Measurements from ENCODE around the gene SLC35C1. TPM values are rescaled to one million over a fixed set of nuclear protein-coding genes. Genes with fewer than 3 reads are reported as not detected.

Gene SLC35C1
- total RNA-seq, 1 experiment from 2014 or later, result 4.8 TPM

DNA sequence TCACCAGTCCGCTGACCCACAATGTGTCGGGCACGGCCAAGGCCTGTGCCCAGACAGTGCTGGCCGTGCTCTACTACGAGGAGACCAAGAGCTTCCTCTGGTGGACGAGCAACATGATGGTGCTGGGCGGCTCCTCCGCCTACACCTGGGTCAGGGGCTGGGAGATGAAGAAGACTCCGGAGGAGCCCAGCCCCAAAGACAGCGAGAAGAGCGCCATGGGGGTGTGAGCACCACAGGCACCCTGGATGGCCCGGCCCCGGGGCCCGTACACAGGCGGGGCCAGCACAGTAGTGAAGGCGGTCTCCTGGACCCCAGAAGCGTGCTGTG, 6.1 kb downstream of the SLC35C1 start:
- Histone ChIP-seq H3K9ac (ENCODE audit: low read length) (no peak overlapping the region), H3K4me1 (ENCODE audit: low read length) (peaks cover 19% of the 10 kb centered on the region), H2AFZ (ENCODE audit: low read length) (no peak overlapping the region), H3K79me2 (ENCODE audit: low read length) (peaks cover 18% of the 10 kb centered on the region), H3K27ac (ENCODE audit: low read length) (no peak overlapping the region), H3K9me2 (replicated peaks; ENCODE audit: insufficient read depth, low read length) (no peaks in the 10 kb centered on the region), H3K36me3 (ENCODE audit: insufficient read depth, low read length) (no peaks in the 10 kb centered on the region), H4K20me1 (ENCODE audit: insufficient read depth, low read depth, low read length) (no peaks in the 10 kb centered on the region), H3K27me3 (ENCODE audit: low read length) (no peaks in the 10 kb centered on the region), H3K9me3 (ENCODE audit: low read length) (no peaks in the 10 kb centered on the region), H3K4me3 (ENCODE audit: low read length) (no peak overlapping the region), H3K4me2 (ENCODE audit: low read depth, low read length, poor library complexity, severe bottlenecking) (no peak overlapping the region)
- DNase-seq, result no peak

DNA sequence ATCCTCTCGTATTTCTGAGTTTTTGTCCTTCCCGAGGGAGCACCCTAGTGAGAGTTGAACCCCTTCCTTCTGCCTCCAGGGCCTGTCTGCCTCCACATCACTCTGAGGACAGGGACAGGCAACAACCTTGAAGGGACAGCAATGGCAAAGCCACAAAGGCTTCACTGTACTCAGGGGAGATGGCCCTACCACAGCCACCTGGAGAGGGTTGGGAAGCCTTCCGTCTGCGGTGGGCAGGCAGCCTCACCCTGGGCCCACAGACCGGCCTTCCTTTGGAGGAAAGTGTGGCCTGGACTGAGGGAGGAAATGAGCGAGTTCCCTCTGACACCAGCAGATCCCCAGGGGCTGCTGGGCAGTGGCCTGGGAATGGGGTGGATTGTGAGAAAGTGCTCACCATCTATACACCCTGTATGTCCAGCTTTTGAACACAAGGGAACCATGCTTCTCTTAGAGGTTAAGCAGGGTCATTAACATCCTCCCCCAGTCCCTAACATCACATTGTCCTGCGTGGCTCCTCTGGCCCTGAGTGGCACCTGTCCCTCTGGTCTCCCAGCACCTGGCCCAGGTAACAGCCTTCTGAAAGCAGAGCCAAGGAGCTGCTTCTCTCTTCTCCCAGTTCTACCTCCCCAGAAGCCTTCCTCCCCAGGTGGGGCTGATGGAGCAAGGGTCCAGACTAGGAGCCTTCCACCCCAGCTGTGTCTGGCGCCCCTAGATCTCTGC, 6.8 kb downstream of the SLC35C1 start:
- Histone ChIP-seq H3K4me3 (ENCODE audit: low read length) (no peak overlapping the region), H3K36me3 (ENCODE audit: insufficient read depth, low read length) (no peaks in the 10 kb centered on the region), H3K9ac (ENCODE audit: low read length) (no peak overlapping the region), H3K79me2 (ENCODE audit: low read length) (peaks cover 11% of the 10 kb centered on the region), H3K9me2 (replicated peaks; ENCODE audit: insufficient read depth, low read length) (no peaks in the 10 kb centered on the region), H4K20me1 (ENCODE audit: insufficient read depth, low read depth, low read length) (no peaks in the 10 kb centered on the region), H3K27ac (ENCODE audit: low read length) (no peak overlapping the region), H3K4me2 (ENCODE audit: low read depth, low read length, poor library complexity, severe bottlenecking) (no peak overlapping the region), H3K27me3 (ENCODE audit: low read length) (no peaks in the 10 kb centered on the region), H2AFZ (ENCODE audit: low read length) (no peak overlapping the region), H3K4me1 (ENCODE audit: low read length) (peaks cover 16% of the 10 kb centered on the region), H3K9me3 (ENCODE audit: low read length) (no peaks in the 10 kb centered on the region)
- no peak for DNase-seq

DNA sequence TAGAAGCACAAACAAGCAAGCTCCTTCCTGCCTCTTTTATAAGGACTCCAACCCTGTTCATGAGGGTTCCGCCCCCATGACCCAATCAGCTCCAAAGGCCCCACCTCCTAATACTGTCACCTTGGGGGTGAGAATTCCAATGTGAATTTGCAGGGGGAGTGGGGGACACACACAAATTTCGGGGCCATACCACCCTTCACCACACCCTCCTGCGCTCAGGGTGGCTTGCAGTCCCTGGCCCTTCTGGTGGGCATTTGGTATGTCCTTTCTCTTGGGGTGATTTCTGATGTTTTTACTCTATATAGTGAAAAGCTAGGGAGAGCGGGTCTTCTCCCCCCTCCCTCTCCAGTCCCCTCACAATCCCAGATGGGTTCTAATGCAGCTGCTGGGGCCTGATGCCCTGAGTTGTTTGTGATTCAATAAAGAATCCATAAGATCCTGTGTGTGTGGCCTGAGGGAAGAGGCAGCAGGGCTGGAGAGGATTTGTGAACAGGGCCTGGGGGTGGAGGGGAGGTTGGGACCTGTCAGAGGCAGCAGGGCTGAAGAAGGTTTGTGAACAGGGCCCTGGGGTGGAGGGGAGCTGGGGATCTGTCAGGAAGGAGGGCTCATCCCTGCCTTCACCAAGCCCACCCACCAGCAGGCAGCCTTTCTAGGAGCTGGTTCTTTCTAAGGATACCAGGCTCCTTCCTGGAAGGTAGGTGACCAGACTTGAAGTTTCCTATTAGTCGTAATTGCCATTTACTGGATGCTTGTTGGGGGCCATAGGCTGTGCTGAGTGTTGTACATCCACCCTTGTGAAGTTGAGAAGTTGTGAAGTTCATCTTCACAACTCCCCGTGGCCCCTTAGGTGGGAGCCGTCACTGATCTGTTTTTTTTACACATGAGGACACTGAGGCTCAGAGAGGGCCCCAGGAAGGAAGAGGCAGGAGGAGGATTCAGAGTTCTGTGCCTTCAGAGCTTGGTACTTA, 7.9 kb downstream of the SLC35C1 start:
- no peak overlapping the region for H3K9ac ChIP-seq (ENCODE audit: low read length)

DNA sequence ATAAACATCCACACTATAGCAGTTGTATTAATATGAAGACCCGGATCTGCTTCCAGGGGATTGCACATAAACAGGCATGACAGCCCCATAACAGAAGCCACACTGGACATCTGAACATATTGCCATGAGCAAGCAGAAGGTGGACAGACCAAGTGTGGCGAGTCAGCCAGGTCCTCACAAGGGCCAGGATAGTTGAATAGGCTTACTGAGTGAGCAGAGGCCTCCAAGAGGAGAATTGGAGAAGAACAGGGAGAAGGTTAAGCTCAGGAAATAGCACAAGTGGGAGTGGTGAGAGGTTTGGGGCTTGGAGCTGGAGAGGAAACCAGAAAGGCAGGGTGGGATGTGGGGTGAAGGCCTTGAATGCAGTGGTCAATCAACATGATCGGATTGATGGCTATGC, 10.8 kb downstream of the SLC35C1 start:
- Histone ChIP-seq H4K20me1 (ENCODE audit: insufficient read depth, low read depth, low read length) (no peaks in the 10 kb centered on the region), H3K9me2 (replicated peaks; ENCODE audit: insufficient read depth, low read length) (no peaks in the 10 kb centered on the region), H3K9ac (ENCODE audit: low read length) (no peak overlapping the region), H3K79me2 (ENCODE audit: low read length) (no peaks in the 10 kb centered on the region), H3K4me2 (ENCODE audit: low read depth, low read length, poor library complexity, severe bottlenecking) (no peak overlapping the region), H3K4me1 (ENCODE audit: low read length) (peaks cover 28% of the 10 kb centered on the region), H2AFZ (ENCODE audit: low read length) (no peak overlapping the region), H3K4me3 (ENCODE audit: low read length) (no peak overlapping the region), H3K27me3 (ENCODE audit: low read length) (no peaks in the 10 kb centered on the region), H3K9me3 (ENCODE audit: low read length) (no peaks in the 10 kb centered on the region), H3K36me3 (ENCODE audit: insufficient read depth, low read length) (no peaks in the 10 kb centered on the region), H3K27ac (ENCODE audit: low read length) (no peak overlapping the region)
- no peak for DNase-seq

More for the DNA sequence above, 7.9 kb downstream of the SLC35C1 start:
- H3K9me3 ChIP-seq (ENCODE audit: low read length), result no peaks in the 10 kb centered on the region
- DNase-seq, result no peak
- H3K4me3 ChIP-seq (ENCODE audit: low read length), result no peak overlapping the region
- peaks cover 15% of the 10 kb centered on the region for H3K4me1 ChIP-seq (ENCODE audit: low read length)
- peaks cover under 1% of the 10 kb centered on the region for H3K79me2 ChIP-seq (ENCODE audit: low read length)
- no peak overlapping the region for H3K27ac ChIP-seq (ENCODE audit: low read length)
- no peaks in the 10 kb centered on the region for H4K20me1 ChIP-seq (ENCODE audit: insufficient read depth, low read depth, low read length)
- no peaks in the 10 kb centered on the region for H3K9me2 ChIP-seq (replicated peaks; ENCODE audit: insufficient read depth, low read length)
- no peak overlapping the region for H2AFZ ChIP-seq (ENCODE audit: low read length)
- no peaks in the 10 kb centered on the region for H3K27me3 ChIP-seq (ENCODE audit: low read length)
- no peak overlapping the region for H3K4me2 ChIP-seq (ENCODE audit: low read depth, low read length, poor library complexity, severe bottlenecking)
- no peaks in the 10 kb centered on the region for H3K36me3 ChIP-seq (ENCODE audit: insufficient read depth, low read length)

DNA sequence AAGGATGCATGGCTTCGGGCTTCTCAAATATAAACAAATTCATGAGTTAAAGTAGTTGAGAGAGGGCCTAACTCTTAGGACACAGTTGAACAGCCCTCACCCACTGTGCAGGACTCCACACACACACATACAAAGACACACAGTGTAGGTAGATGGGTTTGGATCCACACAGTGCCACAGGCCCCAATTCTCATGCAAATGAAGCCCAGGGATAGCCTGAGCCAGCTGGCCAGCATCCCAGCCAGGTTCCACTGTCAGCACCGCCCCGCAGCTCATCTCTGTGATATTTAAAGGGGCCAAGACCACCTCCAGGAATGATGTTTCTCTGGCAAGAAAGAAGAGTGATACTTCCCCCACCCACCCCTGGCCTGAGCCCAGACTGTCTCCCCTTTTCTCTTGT, 11.7 kb downstream of the SLC35C1 start:
- peaks cover 28% of the 10 kb centered on the region for H3K4me1 ChIP-seq (ENCODE audit: low read length)
- no peaks in the 10 kb centered on the region for H3K9me3 ChIP-seq (ENCODE audit: low read length)
- H3K9ac ChIP-seq (ENCODE audit: low read length), result no peak overlapping the region
- no peak for DNase-seq
- H3K4me2 ChIP-seq (ENCODE audit: low read depth, low read length, poor library complexity, severe bottlenecking), result no peak overlapping the region
- H3K4me3 ChIP-seq (ENCODE audit: low read length), result no peak overlapping the region
- no peaks in the 10 kb centered on the region for H3K27me3 ChIP-seq (ENCODE audit: low read length)
- no peaks in the 10 kb centered on the region for H3K79me2 ChIP-seq (ENCODE audit: low read length)
- no peak overlapping the region for H3K27ac ChIP-seq (ENCODE audit: low read length)
- H2AFZ ChIP-seq (ENCODE audit: low read length), result no peak overlapping the region
- H4K20me1 ChIP-seq (ENCODE audit: insufficient read depth, low read depth, low read length), result no peaks in the 10 kb centered on the region
- no peaks in the 10 kb centered on the region for H3K9me2 ChIP-seq (replicated peaks; ENCODE audit: insufficient read depth, low read length)
- no peaks in the 10 kb centered on the region for H3K36me3 ChIP-seq (ENCODE audit: insufficient read depth, low read length)

DNA sequence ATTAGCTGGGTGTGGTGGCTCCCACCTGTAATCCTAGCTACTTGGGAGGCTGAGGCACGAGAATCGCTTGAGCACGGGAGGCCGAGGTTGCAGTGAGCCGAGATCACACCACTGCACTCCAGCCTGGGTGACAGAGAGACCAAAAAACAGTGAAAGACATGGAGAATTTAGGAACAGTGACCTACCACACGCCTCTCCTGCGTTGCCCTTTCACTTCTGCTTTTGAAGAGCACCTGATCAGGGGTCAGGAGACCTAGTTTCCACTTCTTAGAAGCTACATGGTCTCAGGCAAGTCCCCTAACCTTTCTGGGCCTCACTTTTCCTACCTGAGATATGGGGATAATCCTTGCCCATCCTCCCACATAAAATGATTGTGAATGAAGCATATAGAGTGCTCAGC, 12.2 kb downstream of the SLC35C1 start:
- no peaks in the 10 kb centered on the region for H3K9me3 ChIP-seq (ENCODE audit: low read length)
- H3K9me2 ChIP-seq (replicated peaks; ENCODE audit: insufficient read depth, low read length), result no peaks in the 10 kb centered on the region
- H2AFZ ChIP-seq (ENCODE audit: low read length), result no peak overlapping the region
- no peak overlapping the region for H3K9ac ChIP-seq (ENCODE audit: low read length)
- no peaks in the 10 kb centered on the region for H3K27me3 ChIP-seq (ENCODE audit: low read length)
- peaks cover 28% of the 10 kb centered on the region for H3K4me1 ChIP-seq (ENCODE audit: low read length)
- no peak overlapping the region for H3K4me2 ChIP-seq (ENCODE audit: low read depth, low read length, poor library complexity, severe bottlenecking)
- no peaks in the 10 kb centered on the region for H3K36me3 ChIP-seq (ENCODE audit: insufficient read depth, low read length)
- no peaks in the 10 kb centered on the region for H4K20me1 ChIP-seq (ENCODE audit: insufficient read depth, low read depth, low read length)
- peak; percentile 70 for DNase-seq
- H3K79me2 ChIP-seq (ENCODE audit: low read length), result no peaks in the 10 kb centered on the region
- H3K4me3 ChIP-seq (ENCODE audit: low read length), result no peak overlapping the region
- no peak overlapping the region for H3K27ac ChIP-seq (ENCODE audit: low read length)

DNA sequence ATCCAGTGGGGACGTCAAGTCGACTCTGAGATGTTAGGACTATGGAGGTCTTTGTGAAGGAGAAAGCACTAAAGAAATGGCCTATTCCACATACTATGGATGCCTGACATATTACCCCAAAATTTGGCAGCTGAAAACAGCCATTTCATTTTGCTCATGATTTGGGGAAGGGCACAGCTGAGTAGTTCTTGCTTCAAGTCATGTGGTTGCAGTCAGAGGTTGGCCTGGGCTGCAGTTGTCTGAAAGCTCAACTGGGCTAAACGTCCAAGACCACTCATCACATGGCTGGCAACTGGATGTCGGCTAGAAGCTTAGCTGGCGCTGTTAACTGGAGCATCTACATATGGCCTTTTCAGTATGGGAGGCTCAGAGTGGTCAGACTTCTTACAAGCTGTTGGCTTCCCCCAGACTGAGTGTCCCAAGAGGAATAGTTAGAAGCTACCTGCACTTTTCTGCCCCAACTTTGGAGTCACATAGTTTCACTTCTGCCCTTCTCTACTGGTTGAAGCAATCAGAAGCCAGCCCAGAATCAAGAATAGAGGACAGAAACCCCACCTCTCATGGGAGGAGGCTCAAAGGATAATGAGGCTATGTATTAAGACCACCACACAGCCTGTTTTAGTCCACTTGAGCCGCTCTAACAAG, 14.1 kb downstream of the SLC35C1 start:
- Histone ChIP-seq H3K9me2 (replicated peaks; ENCODE audit: insufficient read depth, low read length) (no peaks in the 10 kb centered on the region), H3K9me3 (ENCODE audit: low read length) (no peaks in the 10 kb centered on the region), H3K27ac (ENCODE audit: low read length) (0 out of 2 replicates have a peak overlapping the region, but pooled peaks have one; percentile 43), H4K20me1 (ENCODE audit: insufficient read depth, low read depth, low read length) (no peaks in the 10 kb centered on the region), H3K79me2 (ENCODE audit: low read length) (no peaks in the 10 kb centered on the region), H3K4me2 (ENCODE audit: low read depth, low read length, poor library complexity, severe bottlenecking) (no peak overlapping the region), H3K4me1 (ENCODE audit: low read length) (peaks cover 33% of the 10 kb centered on the region), H3K36me3 (ENCODE audit: insufficient read depth, low read length) (no peaks in the 10 kb centered on the region), H2AFZ (ENCODE audit: low read length) (no peak overlapping the region), H3K27me3 (ENCODE audit: low read length) (no peaks in the 10 kb centered on the region), H3K9ac (ENCODE audit: low read length) (no peak overlapping the region), H3K4me3 (ENCODE audit: low read length) (no peak overlapping the region; the same call in 1 of the 2 replicates)
- DNase-seq, result peak; percentile 70
